H1 (cell line): ENCODE data around the gene IL32. TPM values are rescaled to one million over a fixed set of nuclear protein-coding genes. Genes with fewer than 3 reads are reported as not detected.

Source experiments
- BACH1 ChIP-seq: IDR thresholded peaks from 2 replicates; pipeline ENCODE4 v1.6.1; 2012; ENCODE audit warnings: low read length, improper control_type of control experiment
- EGR1 ChIP-seq: IDR thresholded peaks from 2 replicates; pipeline ENCODE4 v1.6.1; 2011; ENCODE audit warnings: low read depth, low read length, borderline replicate concordance
- KDM4A ChIP-seq: IDR thresholded peaks from one replicate; pipeline ENCODE4 v1.7.1; 2012; ENCODE audit warnings: low read depth, mild to moderate bottlenecking, moderate library complexity, low read length, inconsistent platforms; ENCODE audit not compliant: severe bottlenecking
- PHF8 ChIP-seq: fragments of 200-600 bp; sonication (generic); conservative IDR thresholded peaks from 2 replicates; pipeline ENCODE4 v1.7.1; 2012; ENCODE audit warnings: low read depth, mild to moderate bottlenecking, inconsistent platforms, low read length, moderate library complexity
- POLR2A ChIP-seq, 2 experiments: IDR thresholded peaks; 1 replicate in 1 of 2; 2 replicates in 1 of 2; pipeline ENCODE4 v1.6.1; 2011; ENCODE audit warnings: low read depth in 2 of 2, low read length in 2 of 2, mild to moderate bottlenecking in 2 of 2; ENCODE audit errors: control extremely low read depth in 1 of 2
- RNF2 ChIP-seq: fragments of 200-900, 300-1000 bp; sonication (generic); IDR thresholded peaks from 2 replicates; pipeline ENCODE4 v1.7.1; 2016; ENCODE audit warnings: borderline replicate concordance, low read depth, mild to moderate bottlenecking, antibody characterized with exemption, low read length; ENCODE audit not compliant: poor library complexity, severe bottlenecking; ENCODE audit errors: missing control alignments
- SIN3A ChIP-seq, 2 experiments: IDR thresholded peaks in 1 of 2; conservative IDR thresholded peaks in 1 of 2; 2 replicates each; pipeline ENCODE4 v1.6.1; 2011 to 2012; ENCODE audit warnings: low read length in 2 of 2, improper control_type of control experiment in 1 of 2, low read depth in 1 of 2, mild to moderate bottlenecking in 1 of 2
- SP1 ChIP-seq: IDR thresholded peaks from 2 replicates; pipeline ENCODE4 v1.6.1; 2011; ENCODE audit warnings: low read depth, low read length
- polyA plus RNA-seq, 7 experiments: library from polyadenylated mRNA; depleted of rRNA in 3 of 7; stranded (reverse) in 5 of 7; unstranded in 2 of 7; fragments of >200 nt in 5 of 7; fragments of 200-250 nt in 2 of 7; gene quantifications; 1 replicate in 5 of 7; 2 replicates in 1 of 7; 4 replicates in 1 of 7; pipeline versions ENCODE4 v1.2.1 to v1.2.3, GENCODE V29; 2011 to 2013; ENCODE audit warnings: missing spikeins in 2 of 7, mixed read lengths in 2 of 7
- total RNA-seq: library from RNA; stranded (reverse); fragmentation: NEBNext Ultra II Directional; extraction: Animal tissue kit (Norgen Biotek cat#: 25700); gene quantifications from 2 replicates; pipeline ENCODE4 v1.2.1, GENCODE V29; 2021
- TF ChIP-seq, protein P1 (sequence below): fragments of 300-600 bp; sonication (generic); IDR thresholded peaks from 2 replicates; pipeline ENCODE4 v1.7.1; 2012; ENCODE audit warnings: low read length, moderate library complexity, mild to moderate bottlenecking, inconsistent platforms; ENCODE audit not compliant: insufficient replicate concordance

The IL32 gene
- total and polyA plus RNA-seq, 2 of the 8 experiments (the other 6 are each of a cell fraction or from before 2014, with no cell fraction given): 2.7 to 5.0 TPM

DNA sequence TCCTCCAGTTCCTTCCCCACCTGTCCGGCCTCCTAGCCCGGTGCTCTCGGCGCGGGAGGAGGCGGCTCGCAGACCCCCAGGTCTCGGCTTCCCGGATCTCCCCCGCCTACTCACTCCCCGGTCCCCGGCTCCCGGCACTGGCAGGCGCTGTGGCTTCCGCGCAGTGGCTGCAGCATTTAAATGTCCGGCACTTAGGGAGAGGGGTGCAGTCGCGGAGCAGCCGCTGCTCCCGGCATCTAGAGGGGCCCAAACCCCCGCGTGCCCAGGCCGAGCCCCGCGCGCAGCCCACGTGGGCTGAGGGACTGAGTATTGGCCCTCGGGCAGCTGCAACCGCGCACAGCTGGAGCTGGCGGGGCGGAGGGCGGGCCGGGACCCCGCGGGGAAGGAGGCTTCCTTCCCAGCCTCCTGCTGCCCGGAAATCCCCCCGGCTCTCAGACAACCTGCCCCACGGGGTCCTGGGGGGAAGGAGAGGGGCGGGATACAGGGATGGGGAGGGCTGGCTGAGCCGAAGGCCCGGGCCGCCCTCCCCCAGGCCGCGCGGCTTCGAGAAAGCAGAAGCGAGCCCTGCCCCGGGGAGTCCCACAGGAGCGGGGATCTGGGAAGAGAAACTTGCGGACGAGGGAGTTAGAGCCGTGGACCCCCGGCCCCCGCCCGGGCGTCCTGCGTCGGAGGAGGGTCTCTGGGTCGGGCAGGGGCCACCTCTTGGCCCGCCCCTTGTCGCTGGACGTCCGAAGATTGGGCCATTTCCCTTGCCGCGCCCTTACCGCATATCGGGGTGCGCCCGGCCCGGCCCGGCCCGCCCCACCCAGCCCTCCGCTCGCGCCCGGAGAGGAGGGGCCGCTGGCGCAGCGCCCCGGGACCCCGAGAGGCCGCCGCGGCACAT, 19.4 kb upstream of the IL32 start, which contains the start of gene MMP25 (continued):
- TF ChIP-seq, protein P1, sequence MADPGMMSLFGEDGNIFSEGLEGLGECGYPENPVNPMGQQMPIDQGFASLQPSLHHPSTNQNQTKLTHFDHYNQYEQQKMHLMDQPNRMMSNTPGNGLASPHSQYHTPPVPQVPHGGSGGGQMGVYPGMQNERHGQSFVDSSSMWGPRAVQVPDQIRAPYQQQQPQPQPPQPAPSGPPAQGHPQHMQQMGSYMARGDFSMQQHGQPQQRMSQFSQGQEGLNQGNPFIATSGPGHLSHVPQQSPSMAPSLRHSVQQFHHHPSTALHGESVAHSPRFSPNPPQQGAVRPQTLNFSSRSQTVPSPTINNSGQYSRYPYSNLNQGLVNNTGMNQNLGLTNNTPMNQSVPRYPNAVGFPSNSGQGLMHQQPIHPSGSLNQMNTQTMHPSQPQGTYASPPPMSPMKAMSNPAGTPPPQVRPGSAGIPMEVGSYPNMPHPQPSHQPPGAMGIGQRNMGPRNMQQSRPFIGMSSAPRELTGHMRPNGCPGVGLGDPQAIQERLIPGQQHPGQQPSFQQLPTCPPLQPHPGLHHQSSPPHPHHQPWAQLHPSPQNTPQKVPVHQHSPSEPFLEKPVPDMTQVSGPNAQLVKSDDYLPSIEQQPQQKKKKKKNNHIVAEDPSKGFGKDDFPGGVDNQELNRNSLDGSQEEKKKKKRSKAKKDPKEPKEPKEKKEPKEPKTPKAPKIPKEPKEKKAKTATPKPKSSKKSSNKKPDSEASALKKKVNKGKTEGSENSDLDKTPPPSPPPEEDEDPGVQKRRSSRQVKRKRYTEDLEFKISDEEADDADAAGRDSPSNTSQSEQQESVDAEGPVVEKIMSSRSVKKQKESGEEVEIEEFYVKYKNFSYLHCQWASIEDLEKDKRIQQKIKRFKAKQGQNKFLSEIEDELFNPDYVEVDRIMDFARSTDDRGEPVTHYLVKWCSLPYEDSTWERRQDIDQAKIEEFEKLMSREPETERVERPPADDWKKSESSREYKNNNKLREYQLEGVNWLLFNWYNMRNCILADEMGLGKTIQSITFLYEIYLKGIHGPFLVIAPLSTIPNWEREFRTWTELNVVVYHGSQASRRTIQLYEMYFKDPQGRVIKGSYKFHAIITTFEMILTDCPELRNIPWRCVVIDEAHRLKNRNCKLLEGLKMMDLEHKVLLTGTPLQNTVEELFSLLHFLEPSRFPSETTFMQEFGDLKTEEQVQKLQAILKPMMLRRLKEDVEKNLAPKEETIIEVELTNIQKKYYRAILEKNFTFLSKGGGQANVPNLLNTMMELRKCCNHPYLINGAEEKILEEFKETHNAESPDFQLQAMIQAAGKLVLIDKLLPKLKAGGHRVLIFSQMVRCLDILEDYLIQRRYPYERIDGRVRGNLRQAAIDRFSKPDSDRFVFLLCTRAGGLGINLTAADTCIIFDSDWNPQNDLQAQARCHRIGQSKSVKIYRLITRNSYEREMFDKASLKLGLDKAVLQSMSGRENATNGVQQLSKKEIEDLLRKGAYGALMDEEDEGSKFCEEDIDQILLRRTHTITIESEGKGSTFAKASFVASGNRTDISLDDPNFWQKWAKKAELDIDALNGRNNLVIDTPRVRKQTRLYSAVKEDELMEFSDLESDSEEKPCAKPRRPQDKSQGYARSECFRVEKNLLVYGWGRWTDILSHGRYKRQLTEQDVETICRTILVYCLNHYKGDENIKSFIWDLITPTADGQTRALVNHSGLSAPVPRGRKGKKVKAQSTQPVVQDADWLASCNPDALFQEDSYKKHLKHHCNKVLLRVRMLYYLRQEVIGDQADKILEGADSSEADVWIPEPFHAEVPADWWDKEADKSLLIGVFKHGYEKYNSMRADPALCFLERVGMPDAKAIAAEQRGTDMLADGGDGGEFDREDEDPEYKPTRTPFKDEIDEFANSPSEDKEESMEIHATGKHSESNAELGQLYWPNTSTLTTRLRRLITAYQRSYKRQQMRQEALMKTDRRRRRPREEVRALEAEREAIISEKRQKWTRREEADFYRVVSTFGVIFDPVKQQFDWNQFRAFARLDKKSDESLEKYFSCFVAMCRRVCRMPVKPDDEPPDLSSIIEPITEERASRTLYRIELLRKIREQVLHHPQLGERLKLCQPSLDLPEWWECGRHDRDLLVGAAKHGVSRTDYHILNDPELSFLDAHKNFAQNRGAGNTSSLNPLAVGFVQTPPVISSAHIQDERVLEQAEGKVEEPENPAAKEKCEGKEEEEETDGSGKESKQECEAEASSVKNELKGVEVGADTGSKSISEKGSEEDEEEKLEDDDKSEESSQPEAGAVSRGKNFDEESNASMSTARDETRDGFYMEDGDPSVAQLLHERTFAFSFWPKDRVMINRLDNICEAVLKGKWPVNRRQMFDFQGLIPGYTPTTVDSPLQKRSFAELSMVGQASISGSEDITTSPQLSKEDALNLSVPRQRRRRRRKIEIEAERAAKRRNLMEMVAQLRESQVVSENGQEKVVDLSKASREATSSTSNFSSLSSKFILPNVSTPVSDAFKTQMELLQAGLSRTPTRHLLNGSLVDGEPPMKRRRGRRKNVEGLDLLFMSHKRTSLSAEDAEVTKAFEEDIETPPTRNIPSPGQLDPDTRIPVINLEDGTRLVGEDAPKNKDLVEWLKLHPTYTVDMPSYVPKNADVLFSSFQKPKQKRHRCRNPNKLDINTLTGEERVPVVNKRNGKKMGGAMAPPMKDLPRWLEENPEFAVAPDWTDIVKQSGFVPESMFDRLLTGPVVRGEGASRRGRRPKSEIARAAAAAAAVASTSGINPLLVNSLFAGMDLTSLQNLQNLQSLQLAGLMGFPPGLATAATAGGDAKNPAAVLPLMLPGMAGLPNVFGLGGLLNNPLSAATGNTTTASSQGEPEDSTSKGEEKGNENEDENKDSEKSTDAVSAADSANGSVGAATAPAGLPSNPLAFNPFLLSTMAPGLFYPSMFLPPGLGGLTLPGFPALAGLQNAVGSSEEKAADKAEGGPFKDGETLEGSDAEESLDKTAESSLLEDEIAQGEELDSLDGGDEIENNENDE: no peak
- TF ChIP-seq KDM4A (peak; percentile 24), RNF2 (no peak), SIN3A (conservative IDR thresholded peaks at IDR 0.05 in 1 of 2, IDR thresholded peaks at IDR 0.05 in 1 of 2; ENCODE audit: low read depth in 1 of 2, low read length in 2 of 2) (peak in 1 of 2 experiments; percentile 38; a peak in 1 of 4 replicates), PHF8 (peak; percentile 37; the same call in 1 of the 2 replicates), BACH1 (peak; percentile 0; the same call in 1 of the 2 replicates), SP1 (no peak), POLR2A (IDR thresholded peaks at IDR 0.05; ENCODE audit: control extremely low read depth in 1 of 2, low read depth in 2 of 2, low read length in 2 of 2) (no peak), EGR1 (no peak)
